ENCODE data around the gene FAM53B.

Gene FAM53B

GRCh38 chr10:124661660-124662180 is 82.5 kb downstream of the FAM53B start:
- DNase-seq (ENCODE audit: low spot score), result no peak

DNA sequence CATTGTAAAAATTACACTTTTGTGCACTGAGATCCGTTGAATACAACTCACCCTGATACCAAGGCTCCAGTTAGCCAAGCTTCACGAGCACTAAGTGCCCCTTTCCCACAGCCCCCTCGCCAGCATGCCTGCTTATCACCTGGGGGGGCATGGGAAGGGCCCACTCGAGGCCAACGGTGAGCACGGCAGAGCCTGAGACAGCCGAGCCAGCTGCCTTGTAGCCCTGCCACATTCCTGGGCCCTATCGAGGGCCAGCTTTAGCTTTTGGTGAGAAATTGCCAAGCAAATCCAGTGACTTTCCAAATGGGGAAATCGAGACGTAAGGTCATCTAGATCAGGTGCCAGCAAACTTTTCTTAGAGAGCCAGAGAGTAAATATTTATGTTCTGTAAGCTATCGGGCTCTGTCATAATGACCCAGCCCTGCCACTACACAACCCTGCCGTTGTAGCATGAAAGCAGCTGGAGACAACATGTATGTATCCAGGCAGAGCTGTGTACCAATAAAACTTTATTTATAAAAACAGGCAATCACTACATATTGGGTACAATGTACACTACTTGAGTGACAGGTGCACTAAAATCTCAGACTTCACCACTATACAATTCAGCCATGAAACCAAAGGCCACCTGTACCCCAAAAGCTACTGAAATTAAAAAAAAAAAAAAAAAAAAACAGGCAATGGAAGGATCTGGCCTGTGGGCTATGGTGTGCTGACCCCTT is 83.6 kb downstream of the FAM53B start:
- DNase-seq (ENCODE audit: low spot score), result no peak

GRCh38 chr10:124659380-124659779 is 84.8 kb downstream of the FAM53B start:
- no peak for DNase-seq (ENCODE audit: low spot score)

GRCh38 chr10:124658591-124659242 is 85.5 kb downstream of the FAM53B start:
- no peak for DNase-seq (ENCODE audit: low spot score)

DNA sequence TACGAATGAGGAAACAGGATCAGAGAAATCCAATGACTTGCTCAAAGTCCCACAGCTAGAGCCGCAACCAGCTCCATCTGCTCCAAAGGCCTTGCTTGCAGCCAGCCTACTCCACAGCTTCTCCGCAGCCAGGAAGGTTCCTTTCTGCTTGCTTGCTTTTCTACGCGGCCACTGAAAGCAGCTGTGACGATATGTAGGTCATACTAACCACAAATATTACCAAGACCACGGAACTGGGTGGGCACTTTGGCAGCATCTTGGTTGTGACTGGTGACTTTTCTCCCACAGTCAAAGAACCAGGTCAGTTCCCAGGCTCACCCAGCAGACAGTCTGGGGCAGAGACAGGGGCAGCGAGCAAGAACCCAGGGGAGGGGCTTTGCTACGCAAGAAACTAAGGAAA is 86.4 kb downstream of the FAM53B start:
- DNase-seq (ENCODE audit: low spot score), result no peak

GRCh38 chr10:124656541-124656940 is 87.6 kb downstream of the FAM53B start:
- DNase-seq (ENCODE audit: low spot score), result no peak

- no peak for DNase-seq (ENCODE audit: low spot score)
Measured at GRCh38 chr10:124656113-124656490, 88.1 kb downstream of the FAM53B start.

DNA sequence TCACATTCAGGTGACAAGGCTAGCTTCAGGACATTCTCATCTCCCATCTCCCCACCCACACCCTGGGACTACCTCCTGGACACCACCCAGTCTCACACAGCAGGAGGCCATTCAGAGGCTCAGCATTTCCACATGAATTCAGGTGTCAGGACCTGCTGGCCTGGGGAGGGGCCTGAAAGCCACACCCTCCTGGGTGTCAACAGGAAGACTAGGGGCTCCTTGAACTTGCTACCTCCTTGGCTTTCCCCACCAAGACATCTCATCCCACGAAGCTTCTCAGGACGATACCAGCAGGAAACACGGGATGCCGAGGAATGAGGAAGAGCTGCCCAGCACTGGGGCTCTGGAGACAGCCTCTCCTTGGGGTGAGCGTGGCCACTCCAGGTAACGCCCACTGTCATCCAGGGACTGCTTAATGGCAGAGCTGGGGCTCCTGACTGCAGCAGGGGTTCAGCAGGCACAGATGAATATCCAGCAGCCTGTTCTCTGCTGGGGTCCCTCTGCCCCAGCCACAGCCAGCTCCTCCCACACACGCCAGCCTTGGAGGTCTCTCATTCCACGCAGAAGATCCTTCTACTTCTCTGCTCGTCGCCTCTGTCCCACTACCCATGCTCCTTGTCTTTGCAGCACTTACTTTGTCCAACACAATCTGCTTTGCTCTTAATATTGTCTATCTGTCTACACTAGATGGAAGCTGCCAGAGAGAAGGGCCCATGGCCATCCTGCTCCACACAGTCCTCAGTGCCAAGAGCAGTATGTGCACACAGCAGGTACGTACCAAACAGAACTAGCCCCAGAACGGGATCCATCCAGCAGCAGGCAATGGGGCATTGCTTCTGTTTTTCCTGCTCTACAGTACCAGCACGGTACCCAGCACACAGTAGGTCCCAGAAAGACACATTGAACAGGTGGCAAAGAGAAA is 88.7 kb downstream of the FAM53B start:
- no peak for DNase-seq (ENCODE audit: low spot score)

DNA sequence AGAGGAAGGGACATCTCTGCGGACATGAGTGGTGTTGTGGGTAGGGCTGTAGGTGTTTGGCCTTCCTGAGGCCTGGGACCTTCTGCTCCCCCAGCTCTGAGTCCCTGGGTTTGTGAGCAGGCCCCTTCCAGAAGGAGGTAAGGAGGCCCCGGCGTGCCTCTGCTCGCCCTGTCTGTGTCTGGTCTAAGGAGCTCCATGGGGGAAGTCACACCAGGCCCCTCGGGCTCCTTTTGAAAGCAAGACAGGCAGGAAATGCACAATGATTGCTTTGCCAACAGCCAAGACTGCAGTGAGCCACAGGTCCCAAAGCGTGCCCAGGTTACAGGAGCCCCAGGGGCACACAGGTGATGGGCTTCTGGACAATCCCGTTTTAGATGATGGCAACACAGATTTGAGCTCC is 89.5 kb downstream of the FAM53B start:
- DNase-seq (ENCODE audit: low spot score), result no peak

GRCh38 chr10:124653811-124654651 is 90.1 kb downstream of the FAM53B start:
- no peak for DNase-seq (ENCODE audit: low spot score)

DNA sequence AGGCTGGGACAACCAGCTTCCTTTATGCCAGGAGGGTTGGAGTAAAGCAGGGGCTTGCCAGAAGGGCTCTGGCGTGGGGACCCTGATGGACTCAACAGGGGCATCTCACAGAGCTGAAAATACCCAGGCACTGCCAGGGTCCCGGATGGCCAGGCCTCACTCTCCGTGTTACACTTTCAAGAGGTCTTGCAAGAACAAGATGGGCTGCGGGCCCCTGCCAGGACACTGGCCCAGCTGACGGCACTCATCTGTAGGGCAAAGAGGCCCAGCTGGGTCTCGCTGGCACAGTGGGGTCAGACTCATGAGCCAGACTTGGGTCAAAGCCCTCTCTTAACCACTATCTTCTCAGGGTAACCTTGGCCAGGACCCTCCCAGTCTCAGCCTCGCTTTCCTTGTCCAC is 90.9 kb downstream of the FAM53B start:
- no peak for DNase-seq (ENCODE audit: low spot score)

DNA sequence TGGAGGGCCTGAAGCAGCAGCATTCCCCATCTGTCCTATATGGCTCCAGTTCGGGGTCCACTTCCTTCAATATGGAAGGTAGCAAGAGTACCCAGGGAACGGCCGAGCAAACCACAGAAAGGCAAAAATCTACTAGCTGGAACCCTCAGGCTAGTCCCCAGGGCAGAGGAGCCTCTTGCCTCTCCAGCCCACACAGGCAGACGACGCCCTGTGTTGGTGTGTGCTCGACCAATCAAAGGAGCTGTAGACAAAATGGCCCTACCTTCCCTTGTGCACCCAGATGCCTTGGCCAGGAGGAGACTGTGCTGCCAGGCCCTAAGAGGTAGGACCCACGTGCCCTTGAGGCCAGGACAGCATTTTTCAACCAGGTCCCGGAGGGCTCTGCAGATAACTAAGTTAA is 91.5 kb downstream of the FAM53B start:
- DNase-seq (ENCODE audit: low spot score), result no peak

DNA sequence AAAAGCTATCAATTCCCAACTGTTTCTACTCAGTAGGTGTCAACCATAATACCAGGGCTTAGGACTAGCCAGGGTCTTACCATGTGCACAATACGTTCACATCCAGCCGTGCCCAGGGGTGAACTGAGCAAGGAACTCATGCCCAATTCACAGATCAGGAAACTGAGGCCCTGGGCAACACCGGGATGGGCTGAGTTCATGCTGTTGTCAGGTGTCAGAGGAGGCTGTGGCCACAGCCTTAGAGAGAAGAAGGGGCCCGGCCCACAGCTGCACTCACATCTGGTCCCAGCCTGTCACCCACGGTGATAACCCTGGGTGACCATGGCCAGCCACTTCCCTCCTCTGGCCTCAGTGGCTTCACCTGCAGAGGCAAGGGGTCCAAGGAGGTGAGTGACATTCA is 92.0 kb downstream of the FAM53B start:
- DNase-seq (ENCODE audit: low spot score), result no peak

- DNase-seq (ENCODE audit: low spot score), result no peak
Measured at GRCh38 chr10:124651402-124651891, 92.7 kb downstream of the FAM53B start.

GRCh38 chr10:124650820-124651401 is 93.3 kb downstream of the FAM53B start:
- DNase-seq (ENCODE audit: low spot score), result no peak

DNA sequence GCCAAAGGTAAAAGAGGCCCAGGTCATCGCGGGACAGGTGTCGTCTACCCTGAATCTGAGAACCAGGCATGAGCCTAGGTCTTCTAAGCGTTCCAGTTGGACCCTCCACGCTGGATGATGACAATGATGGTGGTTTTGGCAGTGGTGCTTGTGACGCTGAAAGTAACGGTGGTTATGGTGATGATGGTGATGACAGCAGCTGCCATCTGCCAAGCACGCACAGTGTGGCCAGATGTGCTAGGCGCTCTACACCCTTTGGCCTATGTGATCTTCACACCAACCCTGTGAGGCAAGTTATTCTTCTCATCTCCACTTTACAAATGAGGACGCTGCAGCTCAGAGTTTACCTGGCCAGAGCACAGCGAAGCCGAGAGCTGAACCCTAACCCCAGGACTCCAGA is 93.9 kb downstream of the FAM53B start:
- DNase-seq (ENCODE audit: low spot score), result no peak

GRCh38 chr10:124649214-124649613 is 95.0 kb downstream of the FAM53B start:
- no peak for DNase-seq (ENCODE audit: low spot score)

GRCh38 chr10:124648738-124649137 is 95.4 kb downstream of the FAM53B start:
- peak; percentile 94 for DNase-seq (ENCODE audit: low spot score)

DNA sequence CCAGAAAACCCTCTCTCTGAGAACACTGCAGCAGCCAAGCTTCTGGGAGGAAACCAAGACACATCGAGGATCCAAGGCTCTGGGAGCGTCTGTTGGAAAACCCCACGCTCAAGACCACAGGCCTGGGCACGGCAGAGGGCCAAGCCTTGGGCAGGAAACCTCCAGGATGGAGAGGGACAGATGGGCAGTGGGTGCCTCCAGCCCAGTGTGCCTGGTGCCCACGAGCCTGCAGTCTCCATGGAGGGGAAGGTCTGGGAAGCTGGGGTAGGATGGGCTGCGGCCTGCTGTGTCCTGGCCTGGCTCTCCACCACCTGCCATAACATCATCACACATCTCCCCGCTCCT is 96.1 kb downstream of the FAM53B start:
- no peak for DNase-seq (ENCODE audit: low spot score)

GRCh38 chr10:124647421-124648130 is 96.6 kb downstream of the FAM53B start:
- peak; percentile 75 for DNase-seq (ENCODE audit: low spot score)
